ENCODE data around the gene ZNF483.
"Not testable (repeated sequence)": the region's sequence is repeated elsewhere in the genome, so short reads cannot be mapped to it uniquely, and the experiment has no call there.

ZNF483 gene

GRCh38 chr9:111548623-111549022 is 23.6 kb downstream of the ZNF483 start:
- DNase-seq, result no peak

GRCh38 chr9:111555425-111555824 is 30.4 kb downstream of the ZNF483 start:
- DNase-seq, result not testable (repeated sequence)

DNA sequence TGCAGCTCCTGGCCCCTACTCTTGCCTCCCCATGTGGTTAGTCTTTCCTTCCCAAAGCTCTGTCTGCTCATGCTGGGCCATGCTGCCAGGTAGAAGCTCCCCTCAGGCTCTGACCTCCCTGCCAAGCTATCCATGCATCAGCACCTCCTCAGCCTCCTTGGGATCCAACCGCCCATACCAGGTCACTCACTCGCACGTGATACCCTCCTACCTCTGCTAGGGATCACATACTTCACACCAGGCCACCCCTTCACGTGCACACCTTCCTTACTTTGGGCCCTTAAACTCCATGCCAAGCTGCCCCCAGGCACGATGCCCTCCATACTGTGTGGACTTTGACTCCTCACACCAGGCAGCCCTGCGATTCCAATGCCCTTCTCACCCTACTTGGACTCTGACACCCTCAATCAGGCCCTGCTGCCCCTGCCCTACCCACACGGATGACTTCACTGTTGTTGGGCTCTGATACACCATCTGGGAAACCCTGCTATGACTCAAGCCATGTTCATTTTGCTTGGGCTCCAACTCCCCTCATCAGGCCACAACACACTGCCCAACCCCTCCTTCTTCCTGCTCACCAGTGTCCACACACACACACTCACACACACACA is 34.1 kb downstream of the ZNF483 start:
- DNase-seq, result no peak

- DNase-seq, result no peak
Observed at GRCh38 chr9:111561165-111561719, 36.3 kb downstream of the ZNF483 start.

DNA sequence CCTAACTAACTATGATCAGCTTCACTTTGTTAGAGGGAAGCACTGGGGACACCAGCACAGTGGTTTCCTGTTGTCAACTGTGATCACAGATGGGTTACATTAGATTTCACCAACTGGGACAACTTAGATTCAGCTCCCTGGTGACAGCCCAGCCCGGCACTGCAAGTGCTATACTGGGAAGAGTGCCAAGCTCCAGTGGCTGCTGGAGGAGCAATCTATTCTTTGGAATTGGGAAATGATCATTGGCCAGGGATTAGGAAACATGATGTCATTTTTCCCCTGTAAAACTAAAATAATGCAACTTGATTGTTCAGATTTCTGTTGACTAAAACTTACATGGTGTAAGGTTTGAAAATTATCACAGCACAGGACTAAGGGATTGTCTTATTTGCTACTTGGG is 41.3 kb downstream of the ZNF483 start:
- DNase-seq, result no peak

GRCh38 chr9:111568127-111568526 is 43.1 kb downstream of the ZNF483 start:
- DNase-seq, result not testable (repeated sequence)

- no peak for DNase-seq
Observed at GRCh38 chr9:111572950-111573604, 48.1 kb downstream of the ZNF483 start.

DNA sequence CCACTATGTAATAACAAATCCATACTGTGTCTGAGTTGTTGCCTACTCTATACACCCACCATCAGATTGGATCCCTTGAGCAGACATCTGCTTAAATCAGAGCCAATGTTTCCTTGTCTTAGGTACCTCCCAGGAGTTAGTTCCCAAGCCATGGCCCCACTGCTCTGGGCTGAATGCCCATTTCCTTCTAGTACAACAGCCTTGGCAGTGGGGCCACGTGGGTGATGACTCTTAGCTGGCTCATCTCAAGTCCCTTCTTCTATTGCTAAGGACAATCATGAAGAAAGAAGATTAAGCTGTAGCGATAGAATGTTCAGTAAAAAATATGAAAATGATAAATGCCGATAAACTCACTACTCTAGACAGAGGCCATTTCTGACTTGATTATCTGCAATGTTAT is 57.9 kb downstream of the ZNF483 start:
- DNase-seq, result no peak

- DNase-seq, result no peak
Observed at GRCh38 chr9:111586378-111586777, 61.4 kb downstream of the ZNF483 start.

- no peak for DNase-seq
Observed at GRCh38 chr9:111588846-111589245, 63.9 kb downstream of the ZNF483 start.

GRCh38 chr9:111597852-111598732 is 73.1 kb downstream of the ZNF483 start:
- DNase-seq, result peak; percentile 77

- peak; percentile 12 for DNase-seq
Observed at GRCh38 chr9:111598733-111599091, 73.7 kb downstream of the ZNF483 start.

DNA sequence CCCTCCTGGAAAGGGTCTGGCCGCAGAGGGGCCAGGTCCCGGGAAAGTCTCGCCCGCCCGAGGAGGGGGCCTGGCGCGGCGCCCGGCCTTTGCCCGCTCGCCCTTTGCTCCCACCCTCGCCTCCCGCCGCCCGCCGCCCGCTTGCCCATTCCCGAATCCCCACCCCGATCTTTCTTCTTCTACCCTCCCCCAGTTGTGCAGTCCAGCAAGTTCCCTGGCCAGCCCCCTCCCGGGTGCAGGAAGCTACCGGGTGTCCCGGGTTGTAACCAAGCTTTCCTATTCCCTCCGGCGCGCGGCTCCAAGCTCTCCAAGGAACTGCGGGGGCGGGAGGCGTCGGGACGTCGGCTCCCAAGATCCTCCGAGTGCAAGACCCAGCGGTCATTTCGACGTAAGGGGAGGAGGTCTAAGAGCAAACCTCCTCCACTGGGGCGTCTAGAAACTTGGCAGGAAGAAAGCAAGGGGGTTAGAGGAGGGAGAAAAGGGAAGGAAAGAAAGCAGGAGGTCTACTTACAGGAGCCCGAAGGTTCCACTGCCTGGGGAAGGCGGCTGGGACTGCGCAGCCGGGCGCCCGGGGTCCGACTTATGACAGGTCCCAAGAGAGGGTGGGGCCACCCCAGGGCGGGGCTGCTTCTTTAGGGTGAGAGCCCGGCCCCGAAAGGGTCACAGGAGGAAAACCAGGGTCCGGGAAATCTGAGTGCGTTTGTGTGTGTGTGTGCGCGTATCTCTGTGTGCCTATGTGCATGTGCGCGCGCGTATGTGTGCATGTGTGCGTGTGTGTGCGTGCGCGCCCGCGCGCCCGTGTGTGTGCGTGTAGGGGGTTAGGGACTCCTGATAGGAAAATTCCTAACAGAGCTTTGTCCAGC is 74.3 kb downstream of the ZNF483 start, which contains the start of gene PTGR1:
Gene PTGR1, minus strand, starts transcription at position 556 of the 863 bp plus-strand sequence. CDS start 2,225 bp downstream, outside the sequence.
- DNase-seq, result peak; percentile 74

- no peak for DNase-seq
Observed at GRCh38 chr9:111599955-111600343, 75.0 kb downstream of the ZNF483 start.

DNA sequence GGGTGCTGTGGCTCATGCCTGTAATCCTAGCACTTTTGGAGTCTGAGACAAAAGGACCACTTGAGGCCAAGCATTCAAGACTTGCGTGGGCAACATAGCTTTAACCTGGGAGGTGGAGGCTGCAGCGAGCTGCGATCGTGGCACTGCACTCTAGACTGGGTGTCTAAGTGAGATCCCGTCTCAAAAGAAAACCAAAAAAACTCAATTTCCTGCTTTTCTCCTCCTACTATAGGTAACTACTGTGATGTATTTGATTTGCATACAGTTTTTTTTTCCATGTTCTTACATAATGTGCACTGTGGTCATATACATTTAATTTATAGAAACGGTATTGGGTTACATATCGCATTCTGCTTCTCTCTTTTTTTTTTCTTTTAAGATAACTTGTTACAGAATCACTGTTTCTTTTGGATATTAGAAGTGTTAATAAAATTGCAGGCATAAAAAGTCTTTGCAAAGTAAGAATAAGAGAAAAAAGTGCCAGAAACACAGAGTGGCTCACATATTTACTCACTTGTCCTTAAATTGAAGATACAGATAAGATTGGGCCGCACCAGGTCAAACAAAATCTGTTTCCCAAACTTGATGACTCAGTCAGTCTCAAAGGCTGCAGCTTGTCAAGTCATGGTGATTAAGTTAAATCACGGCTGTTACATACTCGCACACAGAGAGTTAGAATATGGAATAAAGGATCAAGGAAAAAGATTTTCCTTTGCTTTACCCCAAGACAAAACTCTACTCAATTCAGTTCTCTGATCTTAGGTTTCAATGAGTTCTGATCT is 76.4 kb downstream of the ZNF483 start:
- no peak for DNase-seq

- peak; percentile 41 for DNase-seq
Observed at GRCh38 chr9:111603041-111603440, 78.1 kb downstream of the ZNF483 start.

- no peak for DNase-seq
Observed at GRCh38 chr9:111604054-111604615, 79.2 kb downstream of the ZNF483 start.

DNA sequence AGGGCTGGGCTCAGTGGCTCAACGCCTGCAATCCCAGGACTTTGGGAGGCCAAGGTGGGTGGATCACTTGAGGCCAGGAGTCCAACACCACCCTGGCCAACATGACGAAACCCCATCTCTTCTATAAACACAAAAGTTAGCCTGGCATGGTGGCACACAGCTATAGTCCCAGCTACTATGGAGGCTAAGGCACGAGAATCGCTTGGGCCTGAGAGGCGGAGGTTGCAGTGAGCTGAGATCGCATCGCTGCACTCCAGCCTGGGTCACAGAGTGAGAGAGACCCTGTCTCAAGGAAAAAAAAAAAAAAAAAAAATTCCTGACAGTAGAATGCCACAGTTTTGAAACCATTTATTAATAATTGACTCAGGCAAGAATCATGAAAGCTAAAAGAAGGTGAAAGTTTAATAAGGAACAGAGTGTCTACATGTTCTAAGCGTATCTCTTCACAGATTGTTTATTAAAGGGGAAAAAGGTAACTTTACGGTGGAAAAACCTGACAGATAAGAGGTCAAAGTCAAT is 80.1 kb downstream of the ZNF483 start:
- DNase-seq, result peak; percentile 10

GRCh38 chr9:111610149-111610548 is 85.2 kb downstream of the ZNF483 start:
- DNase-seq, result no peak

GRCh38 chr9:111610845-111611244 is 85.9 kb downstream of the ZNF483 start:
- DNase-seq, result no peak

DNA sequence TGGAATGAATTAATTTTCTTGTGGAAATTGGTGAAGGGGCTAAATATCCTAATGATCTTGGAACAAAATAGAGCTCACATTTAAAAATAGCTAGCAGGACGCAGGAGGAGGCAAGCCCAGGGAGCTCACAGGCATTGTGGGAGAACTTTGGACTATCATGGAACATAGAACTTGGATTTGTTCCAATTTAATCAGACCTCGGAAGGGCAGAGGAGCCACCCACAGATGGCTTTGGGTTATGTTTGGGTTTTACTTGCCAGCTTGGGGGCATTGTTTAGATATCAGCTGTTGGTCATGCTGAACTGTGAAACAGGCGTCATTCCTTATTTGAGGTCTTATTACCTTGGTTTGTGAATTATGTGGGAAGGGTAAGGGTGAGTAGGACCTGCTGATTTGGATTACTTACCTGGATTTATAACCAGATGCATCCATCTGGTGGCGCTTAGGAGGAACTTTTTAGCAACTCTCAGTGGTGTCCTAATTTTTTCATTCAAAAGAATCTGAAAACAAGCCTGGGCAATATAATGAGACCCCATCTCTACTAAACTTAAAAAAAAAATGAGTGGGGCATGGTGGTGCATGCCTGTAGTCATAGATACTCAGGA is 88.6 kb downstream of the ZNF483 start:
- DNase-seq, result no peak

All from kidney glomerular epithelial cell (primary cell).